ENCODE results near the gene ARF6. TPM values are rescaled to one million over a fixed set of nuclear protein-coding genes. Genes with fewer than 3 reads are reported as not detected.
A peak's percentile ranks its signal among the peaks of the same experiment; 100 is the strongest.
"Not testable (repeated sequence)": the region's sequence is repeated elsewhere in the genome, so short reads cannot be mapped to it uniquely, and the experiment has no call there.

ARF6 gene
- polyA plus RNA-seq, 2 of the 4 experiments (the other 2 are of a cell fraction), result 33.3 to 54.8 TPM

GRCh38 chr14:49935526-49935925 is 42.6 kb downstream of the ARF6 start (continued):
- TF ChIP-seq REST (IDR thresholded peaks at IDR 0.05) (no peak), ATOH8 (CRISPR knock-in tag; IDR thresholded peaks at IDR 0.05; ENCODE audit: low read depth) (no peak), HOXB13 (CRISPR knock-in tag; IDR thresholded peaks at IDR 0.05; ENCODE audit: low read depth) (no peak), EP300 (IDR thresholded peaks at IDR 0.05) (no peak)

- H3K4me1 ChIP-seq; FAIRE-seq; CTCF ChIA-PET; POLR2A ChIA-PET; H3K4me2 ChIP-seq; DNase-seq (ENCODE audit: low read depth in 1 of 2, low spot score in 1 of 2); H3K4me3 ChIP-seq; H3K27ac ChIP-seq; H3K9me3 ChIP-seq; ATAC-seq: not testable (repeated sequence)
- WGBS (ENCODE audit: missing lambda C conversion rate), result 81% methylated on average over 2 of the region's 2 CpGs
These were observed 43.4 kb downstream of the ARF6 start for GRCh38 chr14:49936246-49936645.

- H3K4me3 ChIP-seq; H3K4me2 ChIP-seq; ATAC-seq; FAIRE-seq; POLR2A ChIA-PET; H3K9me3 ChIP-seq; H3K27ac ChIP-seq; DNase-seq (ENCODE audit: low read depth in 1 of 2, low spot score in 1 of 2); CTCF ChIA-PET: not testable (repeated sequence)
- H3K4me1 ChIP-seq, result peaks cover 14% of the 10 kb centered on the region
- WGBS (ENCODE audit: missing lambda C conversion rate), result 78% methylated on average over 5 of the region's 5 CpGs
These were observed 44.0 kb downstream of the ARF6 start for GRCh38 chr14:49936882-49937281.

GRCh38 chr14:49939215-49939614 is 46.3 kb downstream of the ARF6 start:
- not testable (repeated sequence) for H3K9me3 ChIP-seq; H3K4me3 ChIP-seq; H3K4me2 ChIP-seq; H3K27ac ChIP-seq; ATAC-seq; DNase-seq (ENCODE audit: low read depth in 1 of 2, low spot score in 1 of 2); FAIRE-seq
- ChIA-PET CTCF (interaction anchor here (1.0 to 1.8 kb wide), 8 partner anchors 11 to 281 kb away, joined by 3 to 6 read pairs (median 4); no protein-coding TSS in a partner anchor), POLR2A (interaction anchor here (0.6 kb wide), 1 partner anchor 571 kb away, joined by 4 read pairs; no protein-coding TSS in a partner anchor)
- WGBS (ENCODE audit: missing lambda C conversion rate), result 100% methylated on average over 2 of the region's 2 CpGs
- peaks cover 14% of the 10 kb centered on the region for H3K4me1 ChIP-seq

- no peak for DNase-seq (ENCODE audit: low read depth in 1 of 2, low spot score in 1 of 2)
- 84% methylated on average over 6 of the region's 6 CpGs for WGBS (ENCODE audit: missing lambda C conversion rate)
- Histone ChIP-seq H3K9me3 (peaks cover 6% of the 10 kb centered on the region; the same call in 1 of the 3 replicates), H3K4me3 (no peak overlapping the region), H3K27ac (peak overlapping the region; percentile 1 to 47; a peak in 1 of 6 replicates), H3K4me2 (no peak overlapping the region), H3K4me1 (peaks cover 16% of the 10 kb centered on the region)
- CTCF ChIA-PET, result interaction anchor here (0.6 to 1.8 kb wide), 12 partner anchors 10 to 282 kb away, joined by 3 to 6 read pairs (median 4); partner anchors contain the start of gene NEMF
- POLR2A ChIA-PET, result no interaction called here
- TF ChIP-seq FOSB (CRISPR knock-in tag; IDR thresholded peaks at IDR 0.05) (no peak), MAFK (IDR thresholded peaks at IDR 0.05; ENCODE audit: partially characterized antibody) (peak; percentile 58)
- no peak for ATAC-seq
- FAIRE-seq, result no peak
These were observed 47.1 kb downstream of the ARF6 start for GRCh38 chr14:49939884-49940510.

Measured in A549 (cell line).